Measurements from ENCODE around the gene DDB1. TPM values are rescaled to one million over a fixed set of nuclear protein-coding genes. Genes with fewer than 3 reads are reported as not detected.
A peak's percentile ranks its signal among the peaks of the same experiment; 100 is the strongest.

Gene DDB1
- total RNA-seq, 6 donors from 2014 or later: 98.4 to 152 (median 139) TPM

GRCh38 chr11:61372659-61373420 is 39.9 kb upstream of the DDB1 start:
- Histone ChIP-seq H3K9me3 (no peaks in the 10 kb centered on the region), H3K27me3 (no peaks in the 10 kb centered on the region), H3K27ac (no peak overlapping the region), H3K4me3 (no peak overlapping the region), H3K36me3 (peaks cover 9 to 33% (median 23%) of the 10 kb centered on the region in 4 donors), H3K4me1 (no peaks in the 10 kb centered on the region)
- WGBS, 2 donors: 86 to 94% methylated on average over 8 of the region's 8 CpGs
- TF ChIP-seq POLR2A (IDR thresholded peaks at IDR 0.05) (no peak), POLR2AphosphoS5 (IDR thresholded peaks at IDR 0.05) (no peak), EP300 (IDR thresholded peaks at IDR 0.05) (no peak), CTCF (IDR thresholded peaks at IDR 0.05) (no peak)
- DNase-seq (no peak), ATAC-seq (ENCODE audit: low FRiP score in 2 of 2) (no peak)

- no peak overlapping the region for H3K4me3 ChIP-seq
- TF ChIP-seq CTCF (IDR thresholded peaks at IDR 0.05) (no peak), POLR2AphosphoS5 (IDR thresholded peaks at IDR 0.05) (no peak), EP300 (IDR thresholded peaks at IDR 0.05) (no peak), POLR2A (IDR thresholded peaks at IDR 0.05) (no peak)
- 76 to 92% methylated on average over 8 of the region's 8 CpGs for WGBS, 2 donors
- ATAC-seq (ENCODE audit: low FRiP score in 2 of 2) (no peak), DNase-seq (no peak)
- H3K4me1 ChIP-seq: no peaks in the 10 kb centered on the region
- H3K36me3 ChIP-seq: peaks cover 21 to 53% (median 41%) of the 10 kb centered on the region in 4 donors
- no peaks in the 10 kb centered on the region for H3K27me3 ChIP-seq
- H3K27ac ChIP-seq: peak overlapping the region in 2 of 4 donors; percentile 26 to 45
- H3K9me3 ChIP-seq: no peaks in the 10 kb centered on the region
Measured at GRCh38 chr11:61370349-61371005, 37.6 kb upstream of the DDB1 start.

- DNase-seq (peak in 1 of 2 donors; percentile 37), ATAC-seq (ENCODE audit: low FRiP score in 2 of 2) (peak; percentile 80 to 89)
- TF ChIP-seq CTCF (IDR thresholded peaks at IDR 0.05): no peak
- peak; percentile 67 to 74 for TF ChIP-seq POLR2AphosphoS5 (IDR thresholded peaks at IDR 0.05)
- peak in 1 of 4 donors; percentile 12 for TF ChIP-seq POLR2A (IDR thresholded peaks at IDR 0.05)
- peak in 1 of 4 donors; percentile 1 for TF ChIP-seq EP300 (IDR thresholded peaks at IDR 0.05)
- no peaks in the 10 kb centered on the region for H3K9me3 ChIP-seq
- H3K4me3 ChIP-seq: no peak overlapping the region
- peak overlapping the region in 3 of 4 donors; percentile 26 to 45 (median 43) for H3K27ac ChIP-seq
- no peaks in the 10 kb centered on the region for H3K4me1 ChIP-seq
- WGBS, 2 donors: 79% methylated on average over 9 of the region's 9 CpGs
- H3K27me3 ChIP-seq: no peaks in the 10 kb centered on the region
- H3K36me3 ChIP-seq: peaks cover 25 to 59% (median 48%) of the 10 kb centered on the region in 4 donors
Measured at GRCh38 chr11:61369372-61370348, 36.8 kb upstream of the DDB1 start.

GRCh38 chr11:61368646-61369045 is 35.7 kb upstream of the DDB1 start:
- DNase-seq: no peak
- Histone ChIP-seq H3K27me3 (no peaks in the 10 kb centered on the region), H3K9me3 (no peaks in the 10 kb centered on the region), H3K4me3 (no peak overlapping the region), H3K36me3 (peaks cover 29 to 68% (median 55%) of the 10 kb centered on the region in 4 donors), H3K4me1 (peaks cover under 1 to 4% (median 2%) of the 10 kb centered on the region in 4 donors), H3K27ac (peak overlapping the region in 1 of 4 donors; percentile 17)
- WGBS, 2 donors: 80 to 93% methylated on average over 6 to 7 of the region's 7 CpGs
- no peak for TF ChIP-seq POLR2A (IDR thresholded peaks at IDR 0.05)
- TF ChIP-seq POLR2AphosphoS5 (IDR thresholded peaks at IDR 0.05): no peak
- TF ChIP-seq EP300 (IDR thresholded peaks at IDR 0.05): no peak
- no peak for TF ChIP-seq CTCF (IDR thresholded peaks at IDR 0.05)
- ATAC-seq (ENCODE audit: low FRiP score in 2 of 2): no peak
